Stimulated activated naive CD4-positive, alpha-beta T cell treated with Interleukin-2 at 50 U/mL for 16 hours (primary cell): ENCODE data around the gene DIAPH2.

Source experiments
- DNase-seq: peaks from one replicate; lab custom pipeline; 2025; lab: John Stamatoyannopoulos, UW

Gene DIAPH2

DNA sequence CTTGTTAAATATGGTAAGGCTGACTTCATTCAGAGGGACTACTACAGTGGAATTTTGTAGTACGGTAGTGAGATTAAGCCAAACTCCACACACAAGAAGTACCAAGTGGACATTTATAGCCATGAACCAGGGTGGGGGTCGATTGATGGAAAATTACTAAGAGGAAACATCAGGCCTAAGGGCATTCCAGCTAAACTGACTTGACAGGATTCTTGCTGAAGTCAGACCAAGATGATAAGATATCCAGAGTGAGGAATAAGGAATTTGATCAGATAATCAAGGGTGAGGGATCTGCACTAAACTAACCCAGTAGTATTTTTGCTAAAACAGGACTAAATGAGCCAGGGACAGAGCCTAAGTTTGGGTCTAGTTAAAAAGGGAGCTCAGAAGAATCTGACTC lies 796.6 kb downstream of the DIAPH2 start:
- DNase-seq = no peak

DNA sequence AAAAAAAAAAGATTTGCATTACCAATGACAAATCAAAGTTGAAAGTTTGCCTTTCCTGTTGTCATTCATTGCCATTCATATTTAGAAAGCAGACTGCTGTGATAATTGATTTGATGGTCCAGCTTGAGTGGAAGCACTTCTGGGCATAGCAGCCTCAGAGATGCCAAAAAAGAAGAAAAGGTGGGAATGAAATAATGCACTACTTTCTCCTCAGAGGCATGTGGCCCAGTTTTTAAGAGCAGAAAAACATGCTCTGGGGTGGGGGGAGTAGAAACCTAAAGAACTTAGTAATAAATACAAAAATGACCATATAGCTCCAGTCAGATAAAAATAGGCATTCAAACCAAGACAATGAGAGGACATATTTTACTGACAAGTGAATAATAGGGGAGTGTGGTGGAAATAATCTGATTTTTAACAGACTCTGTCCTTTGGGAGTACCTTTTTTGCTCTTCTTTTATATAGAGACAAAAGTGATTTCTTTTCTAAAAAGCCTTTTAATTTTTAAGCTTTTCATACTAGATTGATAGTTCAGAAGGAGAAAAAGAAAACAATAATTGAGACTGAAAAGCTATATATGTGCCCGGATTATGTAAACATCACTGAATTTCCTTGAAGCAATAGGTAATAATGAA lies 798.1 kb downstream of the DIAPH2 start:
- DNase-seq = no peak

DNA sequence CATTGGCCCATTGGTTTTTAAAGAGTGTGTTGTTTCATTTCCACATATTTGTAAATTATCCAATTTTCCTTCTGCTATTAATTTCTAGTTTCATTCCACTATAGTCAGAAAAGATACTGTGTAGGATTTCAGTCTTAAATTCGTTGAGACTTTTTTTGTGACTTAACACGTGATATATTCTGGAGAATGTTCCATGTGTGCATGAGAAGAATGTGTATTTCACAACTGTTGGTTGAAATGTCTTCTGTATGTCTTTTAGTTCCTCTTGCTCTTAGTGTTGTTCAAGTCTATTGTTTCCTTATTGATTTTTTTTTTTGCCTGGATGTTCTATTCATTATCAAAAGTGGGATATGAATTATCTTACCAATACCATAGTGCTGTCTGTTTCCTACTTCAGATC lies 806.0 kb downstream of the DIAPH2 start:
- no peak for DNase-seq

DNA sequence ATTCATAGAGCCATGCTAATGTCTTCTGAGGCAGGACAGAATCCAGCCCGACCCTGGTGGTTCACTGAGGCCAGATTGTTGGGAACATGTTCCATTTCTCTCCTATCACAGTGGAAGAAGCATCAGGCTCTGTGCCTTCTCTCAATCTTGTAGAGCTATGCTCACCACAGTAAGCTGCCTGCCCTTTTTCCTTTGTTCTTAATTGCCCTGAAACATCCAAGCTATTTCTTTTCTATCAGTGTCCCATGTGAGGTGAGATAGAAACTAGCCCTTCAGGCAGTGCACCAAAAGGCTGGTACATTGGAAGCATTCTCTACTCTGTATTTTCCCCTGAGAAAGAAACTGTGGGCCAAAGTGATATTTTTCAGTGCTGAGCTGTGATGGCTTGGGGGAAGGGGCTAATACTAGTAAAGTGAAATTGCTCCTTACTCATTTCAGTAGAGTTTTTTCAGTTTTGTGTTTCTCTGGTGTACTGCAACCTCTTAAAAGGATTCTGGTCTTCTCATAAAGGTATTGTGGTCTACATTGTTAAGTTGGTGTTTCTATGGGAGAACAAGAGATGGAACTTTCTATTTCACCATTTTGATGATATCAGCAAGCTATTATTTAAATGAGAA lies 810.2 kb downstream of the DIAPH2 start:
- DNase-seq = no peak

DNA sequence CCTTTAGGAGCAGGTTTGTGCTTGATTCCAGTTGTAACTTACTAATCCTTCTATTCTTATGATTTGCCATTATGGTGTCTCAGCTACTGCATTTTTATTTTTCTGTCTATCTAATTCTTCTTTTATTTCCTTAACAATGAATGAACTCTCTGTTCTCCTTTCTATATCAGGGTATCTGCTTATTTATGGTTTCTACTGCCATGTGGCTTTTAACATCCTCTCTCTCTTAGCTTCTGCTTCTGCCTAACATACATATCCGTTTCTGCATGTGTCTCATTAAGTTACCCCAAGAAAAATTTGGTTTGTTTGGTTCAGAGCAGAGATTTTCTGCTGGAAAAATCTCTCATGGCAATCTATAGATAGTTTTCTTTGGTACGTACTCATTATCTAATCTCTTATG lies 813.5 kb downstream of the DIAPH2 start:
- DNase-seq = no peak

DNA sequence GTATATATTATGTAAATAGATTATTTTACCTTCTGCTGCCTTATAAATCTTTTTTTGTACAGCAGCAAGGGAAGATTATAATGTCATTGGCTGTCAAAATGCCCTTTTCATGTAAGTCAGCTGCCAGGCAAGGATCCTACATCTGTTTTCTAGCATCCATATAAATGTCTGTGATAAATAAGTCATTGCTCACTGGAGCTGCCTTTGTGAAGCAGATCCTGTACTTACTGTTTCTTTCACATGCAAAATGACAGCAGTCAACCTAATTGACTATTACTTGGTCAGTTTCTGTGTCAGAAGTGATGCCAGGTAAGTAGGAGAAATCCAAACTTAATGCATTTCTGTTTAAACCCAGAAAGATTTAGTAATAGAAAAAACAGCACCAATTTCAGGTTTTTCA lies 819.8 kb downstream of the DIAPH2 start:
- DNase-seq = no peak

DNA sequence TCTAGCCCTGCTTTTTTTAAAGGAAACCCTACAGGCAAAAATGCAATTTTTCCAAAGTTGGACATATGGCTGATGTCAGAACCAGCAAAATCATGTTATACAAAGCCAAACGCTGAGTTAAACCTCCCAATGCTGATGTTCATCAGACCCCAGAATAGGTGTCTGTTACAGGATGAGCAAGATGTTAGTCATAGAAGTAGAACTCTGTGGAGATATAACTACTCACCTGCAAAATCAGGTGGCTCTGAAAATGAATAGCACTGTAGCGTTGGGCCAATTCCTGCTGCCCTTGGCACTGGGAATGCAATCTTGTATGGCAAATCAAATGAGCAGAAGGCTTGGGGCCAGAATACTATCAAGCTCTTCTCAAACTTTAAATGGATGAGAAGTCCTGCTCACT lies 833.1 kb downstream of the DIAPH2 start:
- no peak for DNase-seq

DNA sequence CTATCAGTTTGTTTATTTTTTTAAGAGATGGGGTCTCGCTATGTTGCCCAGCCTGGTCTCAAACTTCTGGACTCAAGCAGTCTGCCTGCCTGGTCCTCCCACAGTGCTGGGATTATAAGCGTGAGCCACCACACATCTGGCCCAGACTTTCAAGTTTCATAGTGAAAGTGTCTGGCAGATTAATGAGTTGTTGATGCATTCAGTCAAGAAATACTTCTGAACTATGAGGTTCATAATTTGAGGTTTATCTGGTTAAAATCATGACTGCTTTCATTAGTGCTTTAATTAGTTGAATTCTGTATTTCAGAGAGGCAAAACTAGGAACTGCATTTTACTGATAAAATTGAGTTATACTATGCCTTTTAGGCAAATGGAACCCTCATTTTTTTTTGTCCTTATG lies 837.7 kb downstream of the DIAPH2 start:
- DNase-seq = no peak

DNA sequence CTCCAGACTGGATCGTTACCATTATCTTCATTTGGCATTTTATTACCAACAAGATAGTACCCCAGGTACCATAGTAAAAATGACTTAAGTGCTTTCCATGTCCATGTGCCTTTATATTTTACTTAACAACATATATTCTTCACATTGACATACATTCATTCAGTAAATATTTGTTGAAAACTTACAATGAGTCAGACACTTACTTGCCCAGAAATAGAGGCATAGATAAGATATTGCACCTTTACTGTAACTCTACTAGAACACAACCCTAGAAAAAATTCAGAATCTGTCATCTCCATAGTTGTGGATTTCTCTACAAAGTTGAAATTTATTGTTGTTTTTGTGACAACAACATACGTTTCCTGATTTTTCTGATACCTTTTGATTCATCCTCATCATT lies 839.7 kb downstream of the DIAPH2 start:
- no peak for DNase-seq

DNA sequence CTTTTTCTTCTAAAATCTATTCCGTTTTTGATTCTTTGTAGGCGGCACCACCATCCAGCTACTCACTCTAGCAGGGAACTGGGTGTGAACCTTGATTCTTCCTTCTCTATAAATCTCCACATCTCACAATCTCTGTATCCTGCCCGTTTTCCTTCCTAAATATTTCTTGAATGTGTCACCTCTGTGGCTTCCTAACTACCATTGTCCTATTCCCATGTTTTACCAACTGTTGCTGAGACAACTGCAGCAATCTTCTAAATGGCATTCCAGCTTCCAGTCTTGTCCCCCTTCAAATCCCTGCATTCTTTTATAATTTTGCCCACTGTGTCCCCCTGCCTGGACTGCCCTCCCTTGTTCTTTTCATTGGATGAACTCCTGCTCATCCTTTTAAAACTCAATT lies 840.4 kb downstream of the DIAPH2 start:
- no peak for DNase-seq

DNA sequence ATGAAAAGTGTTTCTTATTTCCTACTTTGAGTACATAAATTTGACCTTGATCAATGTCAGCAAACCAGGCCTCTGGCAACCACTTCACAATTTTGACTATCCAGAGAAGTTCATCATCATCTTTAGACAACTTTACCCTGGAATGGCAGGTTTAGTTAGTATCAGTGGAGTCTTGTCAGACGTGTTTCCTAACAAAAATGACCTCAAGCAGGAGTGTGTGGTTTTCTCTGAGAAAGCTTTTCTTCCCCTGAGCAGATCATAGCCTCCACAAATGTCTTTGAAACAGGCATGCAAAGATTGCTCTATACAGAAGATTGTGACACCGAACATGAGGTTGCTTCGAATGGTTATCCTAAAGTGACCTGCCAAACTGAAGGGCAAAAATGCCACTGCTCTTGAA lies 841.3 kb downstream of the DIAPH2 start:
- DNase-seq = no peak

DNA sequence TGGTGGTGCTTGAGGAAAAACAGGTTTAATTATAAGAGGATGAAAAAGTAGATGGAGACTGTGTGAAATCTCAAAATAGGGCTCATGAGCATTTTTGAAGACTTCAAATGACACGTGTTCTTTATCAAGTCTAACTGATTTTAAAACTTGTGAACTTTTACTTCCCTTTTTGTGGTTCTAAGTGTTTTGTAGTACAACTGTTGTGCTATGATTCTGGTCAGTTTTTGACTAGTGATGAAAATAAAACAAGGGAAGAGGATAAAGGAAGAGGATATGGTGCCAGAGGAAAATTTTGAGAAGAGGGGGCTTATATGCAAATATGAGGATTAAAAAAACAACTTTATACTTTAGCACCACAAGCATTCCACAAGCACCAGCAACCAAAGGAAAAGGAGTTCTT lies 843.1 kb downstream of the DIAPH2 start:
- no peak for DNase-seq

DNA sequence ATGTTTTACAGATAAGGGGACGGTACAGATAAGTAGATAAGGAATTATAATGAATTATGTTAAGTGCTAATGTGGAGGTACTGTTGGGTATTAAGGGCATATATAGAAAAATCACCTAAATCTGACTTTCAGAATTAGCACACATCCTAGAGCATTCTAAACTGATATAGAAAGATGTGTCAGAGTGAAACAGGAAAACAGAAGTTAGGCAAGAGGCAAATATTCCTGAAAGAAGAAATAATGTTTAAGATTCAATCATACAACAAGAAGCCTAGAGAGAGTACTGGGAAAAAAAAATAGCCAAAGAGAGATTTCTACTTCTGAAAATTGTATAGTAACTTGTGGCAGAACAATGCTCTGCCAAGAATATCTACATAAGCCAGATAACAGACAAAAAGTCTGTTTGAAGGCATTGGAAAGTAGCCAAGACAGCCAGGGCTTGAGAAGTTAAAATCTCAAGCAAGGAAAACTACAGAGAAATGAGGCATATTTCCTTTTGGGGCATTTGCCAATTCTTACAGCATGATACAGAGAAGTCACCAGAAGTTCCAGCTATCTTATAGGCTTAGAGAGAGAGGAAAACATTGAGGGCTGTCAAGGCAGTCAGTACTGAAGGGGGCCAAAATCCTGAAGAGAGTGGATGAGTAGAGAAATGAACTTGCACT lies 845.0 kb downstream of the DIAPH2 start:
- no peak for DNase-seq

DNA sequence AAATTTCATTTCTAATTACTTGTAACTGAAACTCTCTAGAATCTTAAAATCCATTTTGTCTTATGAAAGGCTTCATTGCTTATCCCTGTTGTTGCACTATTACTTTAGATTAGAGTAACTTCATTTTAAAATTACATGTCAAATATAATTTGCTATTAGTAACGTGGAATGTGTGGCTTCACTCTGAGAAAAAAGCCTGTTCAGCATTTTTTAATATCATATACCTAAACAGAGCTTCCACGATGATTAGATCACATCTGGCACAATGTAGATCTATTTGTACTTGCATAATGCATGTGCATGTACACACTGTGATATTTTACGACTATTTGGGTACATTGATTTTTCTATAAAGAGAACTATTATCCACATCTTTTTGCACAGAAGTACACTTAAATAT lies 847.2 kb downstream of the DIAPH2 start:
- DNase-seq = no peak

DNA sequence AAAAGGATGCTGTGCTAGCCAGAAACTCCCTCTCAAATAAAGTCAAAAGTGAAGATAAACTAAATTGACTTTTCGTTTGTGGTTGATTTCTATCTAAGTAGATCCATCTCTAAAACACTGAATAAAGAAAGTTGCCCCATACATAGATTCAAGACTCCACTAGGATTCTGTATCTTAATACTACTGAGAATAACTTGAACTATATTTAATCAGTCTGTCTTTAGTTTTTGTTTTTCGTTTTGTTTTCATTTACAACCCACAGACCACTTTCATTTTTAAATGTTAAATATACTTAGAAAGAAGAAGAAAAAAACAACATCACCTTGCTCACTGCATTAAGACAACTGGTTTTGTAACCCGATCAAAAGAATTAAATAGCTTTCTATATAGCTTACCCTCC lies 854.1 kb downstream of the DIAPH2 start:
- no peak for DNase-seq

DNA sequence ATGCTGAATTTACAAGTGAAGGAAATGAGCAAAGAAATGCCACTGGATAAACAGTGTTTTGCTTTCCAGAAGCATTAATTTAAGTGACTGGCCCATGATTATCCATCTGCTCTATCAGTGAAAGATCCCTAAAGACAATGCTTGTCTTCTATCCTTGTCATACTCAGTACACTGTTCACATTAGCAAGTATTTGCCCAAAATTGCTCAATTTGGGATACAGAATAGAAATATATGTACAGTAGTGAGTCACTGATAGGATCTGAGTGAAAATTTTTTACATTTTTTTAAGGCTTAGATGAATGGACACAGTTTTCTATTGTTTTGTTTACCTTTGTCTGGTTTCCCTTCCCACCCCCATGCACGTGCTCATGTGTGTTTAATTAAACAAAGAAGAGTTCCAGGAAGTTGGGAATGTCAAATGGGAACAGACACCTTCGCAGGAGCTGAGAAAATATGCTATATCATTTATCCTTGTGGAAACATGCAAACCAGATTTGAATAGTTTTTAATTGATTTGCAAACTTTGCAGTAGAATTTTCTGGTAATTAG lies 855.4 kb downstream of the DIAPH2 start:
- DNase-seq = no peak

DNA sequence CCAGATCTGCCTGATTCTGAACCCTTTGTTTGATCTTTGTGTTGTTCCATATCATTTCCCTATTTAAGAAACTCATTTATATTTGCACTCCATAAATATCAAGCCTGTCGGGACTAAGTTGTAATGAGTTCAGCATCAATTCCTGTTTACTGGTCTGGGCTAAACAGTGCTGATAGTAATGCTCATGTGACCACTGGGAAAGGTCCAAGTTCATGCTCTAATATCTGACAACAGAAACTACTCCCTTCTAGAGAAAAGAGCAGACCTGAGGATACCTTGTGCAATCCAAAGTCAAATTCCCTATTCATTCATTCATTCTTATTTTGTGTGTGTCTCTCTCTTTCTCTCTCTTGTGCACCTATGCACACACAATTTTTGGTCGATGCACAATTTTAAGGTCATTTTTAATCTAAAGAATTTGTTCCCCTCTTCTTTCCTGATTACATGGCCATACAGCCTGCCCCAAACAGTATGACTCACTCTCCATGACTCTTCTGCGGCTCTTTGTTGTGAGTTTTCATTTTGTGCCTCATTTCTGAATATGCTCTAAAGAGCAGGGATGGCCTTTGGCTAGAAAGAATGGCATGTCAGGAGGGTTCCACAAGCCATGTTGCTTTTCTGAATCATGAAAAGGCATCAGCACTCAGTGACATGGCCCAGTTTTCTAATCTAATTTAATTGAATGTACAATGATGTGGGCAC lies 863.4 kb downstream of the DIAPH2 start:
- DNase-seq = no peak

DNA sequence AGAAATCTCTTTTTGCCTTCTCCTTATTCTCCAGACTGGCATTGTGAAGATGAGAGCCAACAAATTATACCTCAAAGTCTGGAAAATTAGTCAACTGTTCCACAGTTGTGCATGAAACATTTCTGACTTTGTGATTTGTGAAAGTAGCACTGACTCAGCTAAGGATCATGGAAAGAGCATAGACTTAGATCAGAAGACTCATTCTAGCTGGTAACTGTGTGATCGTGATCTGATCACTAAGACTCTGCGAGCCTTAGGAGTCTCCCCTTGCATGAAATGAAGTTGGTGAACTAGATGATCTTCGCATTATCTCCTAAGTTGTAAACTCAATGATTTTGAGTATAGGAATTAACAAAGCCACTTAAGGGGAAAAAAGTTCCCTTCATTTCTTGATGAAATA lies 867.2 kb downstream of the DIAPH2 start:
- DNase-seq = no peak

DNA sequence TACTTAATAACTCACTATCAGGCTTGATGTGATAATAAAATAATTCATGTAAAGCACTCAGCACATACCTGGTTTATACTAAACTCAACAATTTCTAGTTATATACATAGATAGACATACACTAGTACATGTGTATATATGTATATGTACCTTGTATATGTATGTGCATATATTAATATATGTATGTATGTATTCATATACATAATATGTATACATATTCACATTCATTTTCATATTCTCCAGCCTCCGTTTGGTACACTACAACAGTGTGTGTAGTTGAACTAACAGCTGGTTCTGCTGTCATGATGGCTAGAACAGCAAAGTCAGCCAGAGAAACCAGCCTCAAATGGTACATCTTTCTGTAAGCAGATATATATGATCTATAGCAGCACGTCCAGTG lies 869.2 kb downstream of the DIAPH2 start:
- DNase-seq = no peak

DNA sequence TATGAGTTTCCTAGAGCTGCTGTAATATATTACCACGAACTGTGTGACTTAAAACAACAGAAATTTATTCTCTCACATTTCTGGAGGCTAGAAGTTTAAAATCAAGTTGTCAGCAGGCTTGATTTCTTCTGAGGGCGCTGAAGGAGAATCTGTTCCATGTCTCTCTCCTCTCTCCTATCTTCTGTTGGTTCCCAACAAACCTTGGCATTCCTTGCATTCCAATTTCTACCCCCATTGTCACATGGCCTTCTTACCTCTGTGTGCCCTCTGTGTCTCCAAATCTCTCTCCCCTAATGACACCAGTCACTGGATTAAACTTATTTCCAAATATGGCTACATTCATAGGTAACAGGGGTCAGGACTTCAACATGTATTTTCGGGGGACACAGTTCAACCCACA lies 871.7 kb downstream of the DIAPH2 start:
- DNase-seq = no peak

DNA sequence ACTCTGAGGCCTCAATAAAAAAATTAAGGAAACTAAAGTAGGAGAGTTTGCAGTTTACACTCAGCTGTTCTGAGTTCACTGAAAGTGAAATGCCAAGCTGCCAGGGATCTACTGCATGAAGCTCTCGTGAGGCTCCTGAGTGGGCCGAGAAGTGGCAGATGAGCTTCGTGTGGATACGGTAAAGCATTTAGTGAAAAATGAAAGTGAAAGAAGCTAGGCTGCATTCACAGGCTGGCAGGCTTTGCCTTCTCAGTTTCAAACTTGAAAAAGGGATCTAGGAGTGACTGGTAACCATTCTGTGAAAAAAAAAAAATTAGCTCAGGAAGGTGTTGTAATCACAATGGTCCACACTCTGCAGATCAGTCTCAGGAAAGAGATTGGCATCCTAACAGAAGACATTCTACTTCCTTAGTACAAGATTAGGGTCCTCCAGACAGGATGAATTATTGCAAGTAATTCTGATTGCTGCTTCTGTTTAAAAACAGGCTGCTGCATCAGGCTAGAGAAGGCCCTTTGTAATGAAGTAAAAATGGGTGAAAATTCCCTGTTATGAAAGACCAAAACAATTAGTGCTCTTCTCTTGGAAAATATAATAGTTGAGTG lies 879.0 kb downstream of the DIAPH2 start:
- peak; percentile 1 for DNase-seq

DNA sequence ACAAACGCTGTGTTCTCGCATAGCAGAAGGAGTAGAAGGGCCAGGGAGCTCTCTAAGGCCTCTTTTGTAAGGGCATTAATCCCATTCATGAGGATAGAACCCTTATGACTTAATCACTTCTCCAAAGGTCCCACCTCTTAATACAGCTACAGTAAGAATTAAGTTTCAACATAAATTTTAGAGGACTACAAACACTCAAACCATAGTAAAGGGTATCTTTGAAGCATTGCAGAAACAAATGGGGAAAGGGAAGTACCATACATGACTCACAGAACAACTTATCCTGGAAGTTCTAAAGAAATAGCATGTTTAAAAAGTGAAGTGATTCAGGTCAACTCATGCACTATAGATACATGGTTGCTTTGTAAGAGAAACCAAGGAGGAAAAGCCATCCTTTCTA lies 879.9 kb downstream of the DIAPH2 start:
- no peak for DNase-seq
